ENCODE results near the gene PDE6D. TPM values are rescaled to one million over a fixed set of nuclear protein-coding genes. Genes with fewer than 3 reads are reported as not detected.

The PDE6D gene
- total and polyA plus RNA-seq, 2 of the 13 experiments (the other 11 are each of a cell fraction or from before 2014, with no cell fraction given), result 14.1 to 23.2 TPM

DNA sequence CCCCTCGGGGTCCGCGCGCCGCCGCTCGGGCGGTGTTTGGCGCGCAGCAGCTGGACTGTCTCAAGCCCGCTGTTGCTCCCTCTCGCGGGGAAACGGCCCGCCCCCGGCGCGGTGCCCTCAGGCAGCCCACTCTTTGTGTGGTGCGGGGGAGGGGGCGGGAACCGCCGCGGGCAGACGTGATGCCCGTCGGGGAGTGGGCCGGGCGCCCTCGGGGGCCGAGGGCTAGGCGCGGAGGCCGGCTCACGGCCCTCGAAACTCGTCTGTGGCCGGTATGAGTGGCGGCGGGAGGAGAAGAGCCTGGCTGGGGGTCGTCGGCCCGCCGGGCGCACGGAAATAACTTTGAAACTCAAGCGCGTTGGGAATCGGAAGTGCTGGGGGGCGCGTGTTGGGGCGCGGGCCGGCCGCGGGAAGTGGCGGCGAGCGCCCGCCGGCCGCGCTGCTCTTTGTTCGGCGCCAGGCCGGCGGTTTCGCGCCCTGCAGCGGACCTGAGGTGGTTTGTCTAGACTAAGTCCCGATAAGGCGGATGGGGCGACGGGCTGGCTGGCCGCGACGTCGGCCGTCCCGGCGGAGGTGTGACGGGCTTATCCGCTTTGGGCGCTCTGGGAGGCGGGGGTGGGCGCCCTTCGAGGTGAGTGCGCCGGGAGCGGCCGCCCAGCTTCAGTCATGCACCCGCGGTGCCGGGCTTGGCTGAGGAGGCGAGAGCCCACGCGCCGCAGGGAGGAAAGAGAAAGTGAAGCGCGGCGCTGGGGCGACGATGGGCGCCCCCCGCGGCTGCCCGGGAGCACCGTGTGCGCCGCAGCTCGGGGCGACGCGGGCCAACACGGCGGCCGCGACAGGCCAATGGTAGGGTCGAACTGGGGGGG lies 72.1 kb downstream of the PDE6D start (continued):
- TF ChIP-seq, protein P1, sequence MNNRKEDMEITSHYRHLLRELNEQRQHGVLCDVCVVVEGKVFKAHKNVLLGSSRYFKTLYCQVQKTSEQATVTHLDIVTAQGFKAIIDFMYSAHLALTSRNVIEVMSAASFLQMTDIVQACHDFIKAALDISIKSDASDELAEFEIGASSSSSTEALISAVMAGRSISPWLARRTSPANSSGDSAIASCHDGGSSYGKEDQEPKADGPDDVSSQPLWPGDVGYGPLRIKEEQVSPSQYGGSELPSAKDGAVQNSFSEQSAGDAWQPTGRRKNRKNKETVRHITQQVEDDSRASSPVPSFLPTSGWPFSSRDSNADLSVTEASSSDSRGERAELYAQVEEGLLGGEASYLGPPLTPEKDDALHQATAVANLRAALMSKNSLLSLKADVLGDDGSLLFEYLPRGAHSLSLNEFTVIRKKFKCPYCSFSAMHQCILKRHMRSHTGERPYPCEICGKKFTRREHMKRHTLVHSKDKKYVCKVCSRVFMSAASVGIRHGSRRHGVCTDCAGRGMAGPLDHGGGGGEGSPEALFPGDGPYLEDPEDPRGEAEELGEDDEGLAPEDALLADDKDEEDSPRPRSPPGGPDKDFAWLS (CRISPR knock-in tag; IDR thresholded peaks at IDR 0.05; ENCODE audit: borderline replicate concordance), result no peak
- TF ChIP-seq ZNF619 (CRISPR knock-in tag; IDR thresholded peaks at IDR 0.05) (no peak), ZFP90 (CRISPR knock-in tag; IDR thresholded peaks at IDR 0.05; ENCODE audit: borderline replicate concordance) (no peak; the same call in 1 of the 2 replicates), AGO1 (IDR thresholded peaks at IDR 0.05; ENCODE audit: low read depth, low read length, poor library complexity, severe bottlenecking) (no peak), ZNF724P (CRISPR knock-in tag; IDR thresholded peaks at IDR 0.05; ENCODE audit: borderline replicate concordance) (no peak), CBX2 (IDR thresholded peaks at IDR 0.05; ENCODE audit: low read depth, low read length) (no peak), CBX2 (CRISPR knock-in tag; IDR thresholded peaks at IDR 0.05; ENCODE audit: low read depth) (no peak), ZNF737 (CRISPR knock-in tag; IDR thresholded peaks at IDR 0.05; ENCODE audit: borderline replicate concordance) (no peak), ZNF484 (CRISPR knock-in tag; IDR thresholded peaks at IDR 0.05; ENCODE audit: borderline replicate concordance, low read depth) (no peak), ZKSCAN8 (CRISPR knock-in tag; IDR thresholded peaks at IDR 0.05; ENCODE audit: borderline replicate concordance) (no peak), MZF1 (CRISPR knock-in tag; IDR thresholded peaks at IDR 0.05; ENCODE audit: borderline replicate concordance) (no peak), ZNF138 (CRISPR knock-in tag; IDR thresholded peaks at IDR 0.05; ENCODE audit: low read depth) (peak; percentile 67; the same call in 1 of the 2 replicates), ZNF24 (IDR thresholded peaks at IDR 0.05) (no peak), CENPBD1 (CRISPR knock-in tag; IDR thresholded peaks at IDR 0.05; ENCODE audit: borderline replicate concordance, low read depth) (no peak), ZSCAN25 (CRISPR knock-in tag; IDR thresholded peaks at IDR 0.05) (no peak)
- TF ChIP-seq, protein P2, sequence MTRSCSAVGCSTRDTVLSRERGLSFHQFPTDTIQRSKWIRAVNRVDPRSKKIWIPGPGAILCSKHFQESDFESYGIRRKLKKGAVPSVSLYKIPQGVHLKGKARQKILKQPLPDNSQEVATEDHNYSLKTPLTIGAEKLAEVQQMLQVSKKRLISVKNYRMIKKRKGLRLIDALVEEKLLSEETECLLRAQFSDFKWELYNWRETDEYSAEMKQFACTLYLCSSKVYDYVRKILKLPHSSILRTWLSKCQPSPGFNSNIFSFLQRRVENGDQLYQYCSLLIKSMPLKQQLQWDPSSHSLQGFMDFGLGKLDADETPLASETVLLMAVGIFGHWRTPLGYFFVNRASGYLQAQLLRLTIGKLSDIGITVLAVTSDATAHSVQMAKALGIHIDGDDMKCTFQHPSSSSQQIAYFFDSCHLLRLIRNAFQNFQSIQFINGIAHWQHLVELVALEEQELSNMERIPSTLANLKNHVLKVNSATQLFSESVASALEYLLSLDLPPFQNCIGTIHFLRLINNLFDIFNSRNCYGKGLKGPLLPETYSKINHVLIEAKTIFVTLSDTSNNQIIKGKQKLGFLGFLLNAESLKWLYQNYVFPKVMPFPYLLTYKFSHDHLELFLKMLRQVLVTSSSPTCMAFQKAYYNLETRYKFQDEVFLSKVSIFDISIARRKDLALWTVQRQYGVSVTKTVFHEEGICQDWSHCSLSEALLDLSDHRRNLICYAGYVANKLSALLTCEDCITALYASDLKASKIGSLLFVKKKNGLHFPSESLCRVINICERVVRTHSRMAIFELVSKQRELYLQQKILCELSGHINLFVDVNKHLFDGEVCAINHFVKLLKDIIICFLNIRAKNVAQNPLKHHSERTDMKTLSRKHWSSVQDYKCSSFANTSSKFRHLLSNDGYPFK (CRISPR knock-in tag; IDR thresholded peaks at IDR 0.05; ENCODE audit: borderline replicate concordance), result no peak
- TF ChIP-seq, protein P3, sequence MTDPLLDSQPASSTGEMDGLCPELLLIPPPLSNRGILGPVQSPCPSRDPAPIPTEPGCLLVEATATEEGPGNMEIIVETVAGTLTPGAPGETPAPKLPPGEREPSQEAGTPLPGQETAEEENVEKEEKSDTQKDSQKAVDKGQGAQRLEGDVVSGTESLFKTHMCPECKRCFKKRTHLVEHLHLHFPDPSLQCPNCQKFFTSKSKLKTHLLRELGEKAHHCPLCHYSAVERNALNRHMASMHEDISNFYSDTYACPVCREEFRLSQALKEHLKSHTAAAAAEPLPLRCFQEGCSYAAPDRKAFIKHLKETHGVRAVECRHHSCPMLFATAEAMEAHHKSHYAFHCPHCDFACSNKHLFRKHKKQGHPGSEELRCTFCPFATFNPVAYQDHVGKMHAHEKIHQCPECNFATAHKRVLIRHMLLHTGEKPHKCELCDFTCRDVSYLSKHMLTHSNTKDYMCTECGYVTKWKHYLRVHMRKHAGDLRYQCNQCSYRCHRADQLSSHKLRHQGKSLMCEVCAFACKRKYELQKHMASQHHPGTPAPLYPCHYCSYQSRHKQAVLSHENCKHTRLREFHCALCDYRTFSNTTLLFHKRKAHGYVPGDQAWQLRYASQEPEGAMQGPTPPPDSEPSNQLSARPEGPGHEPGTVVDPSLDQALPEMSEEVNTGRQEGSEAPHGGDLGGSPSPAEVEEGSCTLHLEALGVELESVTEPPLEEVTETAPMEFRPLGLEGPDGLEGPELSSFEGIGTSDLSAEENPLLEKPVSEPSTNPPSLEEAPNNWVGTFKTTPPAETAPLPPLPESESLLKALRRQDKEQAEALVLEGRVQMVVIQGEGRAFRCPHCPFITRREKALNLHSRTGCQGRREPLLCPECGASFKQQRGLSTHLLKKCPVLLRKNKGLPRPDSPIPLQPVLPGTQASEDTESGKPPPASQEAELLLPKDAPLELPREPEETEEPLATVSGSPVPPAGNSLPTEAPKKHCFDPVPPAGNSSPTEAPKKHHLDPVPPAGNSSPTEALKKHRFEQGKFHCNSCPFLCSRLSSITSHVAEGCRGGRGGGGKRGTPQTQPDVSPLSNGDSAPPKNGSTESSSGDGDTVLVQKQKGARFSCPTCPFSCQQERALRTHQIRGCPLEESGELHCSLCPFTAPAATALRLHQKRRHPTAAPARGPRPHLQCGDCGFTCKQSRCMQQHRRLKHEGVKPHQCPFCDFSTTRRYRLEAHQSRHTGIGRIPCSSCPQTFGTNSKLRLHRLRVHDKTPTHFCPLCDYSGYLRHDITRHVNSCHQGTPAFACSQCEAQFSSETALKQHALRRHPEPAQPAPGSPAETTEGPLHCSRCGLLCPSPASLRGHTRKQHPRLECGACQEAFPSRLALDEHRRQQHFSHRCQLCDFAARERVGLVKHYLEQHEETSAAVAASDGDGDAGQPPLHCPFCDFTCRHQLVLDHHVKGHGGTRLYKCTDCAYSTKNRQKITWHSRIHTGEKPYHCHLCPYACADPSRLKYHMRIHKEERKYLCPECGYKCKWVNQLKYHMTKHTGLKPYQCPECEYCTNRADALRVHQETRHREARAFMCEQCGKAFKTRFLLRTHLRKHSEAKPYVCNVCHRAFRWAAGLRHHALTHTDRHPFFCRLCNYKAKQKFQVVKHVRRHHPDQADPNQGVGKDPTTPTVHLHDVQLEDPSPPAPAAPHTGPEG (CRISPR knock-in tag; IDR thresholded peaks at IDR 0.05), result no peak
